Measurements from ENCODE around the gene AMOT.

DNA sequence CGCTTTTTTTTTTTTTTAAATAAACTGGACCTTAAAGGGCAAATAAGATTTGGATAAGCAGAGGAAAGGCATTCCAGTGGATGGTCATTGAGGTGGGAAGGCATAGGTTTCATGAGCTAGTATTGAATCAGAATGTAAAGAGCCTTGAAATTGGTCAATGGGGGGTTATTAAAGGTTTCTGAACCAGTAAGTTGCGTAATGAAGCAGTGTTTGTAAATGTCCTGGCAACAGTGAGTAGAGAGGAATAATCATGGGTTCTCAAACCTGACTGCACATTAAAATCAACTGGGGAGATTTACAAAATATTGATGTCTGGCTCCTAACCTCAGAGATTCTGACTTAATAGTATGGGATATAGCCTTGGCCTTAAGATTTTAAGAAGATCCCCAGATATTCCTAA lies 23.2 kb upstream of the AMOT start:
- TF ChIP-seq, protein P1, sequence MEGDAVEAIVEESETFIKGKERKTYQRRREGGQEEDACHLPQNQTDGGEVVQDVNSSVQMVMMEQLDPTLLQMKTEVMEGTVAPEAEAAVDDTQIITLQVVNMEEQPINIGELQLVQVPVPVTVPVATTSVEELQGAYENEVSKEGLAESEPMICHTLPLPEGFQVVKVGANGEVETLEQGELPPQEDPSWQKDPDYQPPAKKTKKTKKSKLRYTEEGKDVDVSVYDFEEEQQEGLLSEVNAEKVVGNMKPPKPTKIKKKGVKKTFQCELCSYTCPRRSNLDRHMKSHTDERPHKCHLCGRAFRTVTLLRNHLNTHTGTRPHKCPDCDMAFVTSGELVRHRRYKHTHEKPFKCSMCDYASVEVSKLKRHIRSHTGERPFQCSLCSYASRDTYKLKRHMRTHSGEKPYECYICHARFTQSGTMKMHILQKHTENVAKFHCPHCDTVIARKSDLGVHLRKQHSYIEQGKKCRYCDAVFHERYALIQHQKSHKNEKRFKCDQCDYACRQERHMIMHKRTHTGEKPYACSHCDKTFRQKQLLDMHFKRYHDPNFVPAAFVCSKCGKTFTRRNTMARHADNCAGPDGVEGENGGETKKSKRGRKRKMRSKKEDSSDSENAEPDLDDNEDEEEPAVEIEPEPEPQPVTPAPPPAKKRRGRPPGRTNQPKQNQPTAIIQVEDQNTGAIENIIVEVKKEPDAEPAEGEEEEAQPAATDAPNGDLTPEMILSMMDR (IDR thresholded peaks at IDR 0.05): no peak
- no peak for TF ChIP-seq GABPA (IDR thresholded peaks at IDR 0.05; ENCODE audit: low read depth)
- TF ChIP-seq, protein P2, sequence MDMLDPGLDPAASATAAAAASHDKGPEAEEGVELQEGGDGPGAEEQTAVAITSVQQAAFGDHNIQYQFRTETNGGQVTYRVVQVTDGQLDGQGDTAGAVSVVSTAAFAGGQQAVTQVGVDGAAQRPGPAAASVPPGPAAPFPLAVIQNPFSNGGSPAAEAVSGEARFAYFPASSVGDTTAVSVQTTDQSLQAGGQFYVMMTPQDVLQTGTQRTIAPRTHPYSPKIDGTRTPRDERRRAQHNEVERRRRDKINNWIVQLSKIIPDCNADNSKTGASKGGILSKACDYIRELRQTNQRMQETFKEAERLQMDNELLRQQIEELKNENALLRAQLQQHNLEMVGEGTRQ (IDR thresholded peaks at IDR 0.05; ENCODE audit: borderline replicate concordance, low read depth, low read length): no peak
